ENCODE measurements around the gene HOXA1. TPM values are rescaled to one million over a fixed set of nuclear protein-coding genes. Genes with fewer than 3 reads are reported as not detected.
A peak's percentile ranks its signal among the peaks of the same experiment; 100 is the strongest.

HOXA1 gene
- total RNA-seq, 1 donor from 2014 or later, result 0.40 TPM

- DNase-seq (ENCODE audit: low read depth in 2 of 2), result no peak
Observed at GRCh38 chr7:27132214-27132613, 36.4 kb upstream of the HOXA1 start.

- DNase-seq (ENCODE audit: low read depth in 2 of 2), result no peak
Observed at GRCh38 chr7:27131390-27131819, 35.6 kb upstream of the HOXA1 start.

GRCh38 chr7:27130540-27131389 is 35.0 kb upstream of the HOXA1 start, which contains the start of gene HOXA4:
TSS of gene HOXA4 (minus strand) at chr7:27130757. CDS start at chr7:27130733, 24 bp downstream.
- peak; percentile 95 to 96 for DNase-seq (ENCODE audit: low read depth in 2 of 2)

- DNase-seq (ENCODE audit: low read depth in 2 of 2), result peak; percentile 63 to 68
Observed at GRCh38 chr7:27129729-27130539, 34.1 kb upstream of the HOXA1 start.

- DNase-seq (ENCODE audit: low read depth in 2 of 2), result peak in 1 of 2 donors; percentile 45
Observed at GRCh38 chr7:27128776-27129728, 33.3 kb upstream of the HOXA1 start.

- peak in 1 of 2 donors; percentile 31 for DNase-seq (ENCODE audit: low read depth in 2 of 2)
Observed at GRCh38 chr7:27128034-27128433, 32.2 kb upstream of the HOXA1 start.

- no peak for DNase-seq (ENCODE audit: low read depth in 2 of 2)
Observed at GRCh38 chr7:27126596-27127327, 31.0 kb upstream of the HOXA1 start.

- peak in 1 of 2 donors; percentile 11 for DNase-seq (ENCODE audit: low read depth in 2 of 2)
Observed at GRCh38 chr7:27125986-27126394, 30.2 kb upstream of the HOXA1 start.

- DNase-seq (ENCODE audit: low read depth in 2 of 2), result peak in 1 of 2 donors; percentile 56
Observed at GRCh38 chr7:27124902-27125689, 29.3 kb upstream of the HOXA1 start.

- peak in 1 of 2 donors; percentile 85 for DNase-seq (ENCODE audit: low read depth in 2 of 2)
Observed at GRCh38 chr7:27124096-27124901, 28.5 kb upstream of the HOXA1 start.

- DNase-seq (ENCODE audit: low read depth in 2 of 2), result no peak
Observed at GRCh38 chr7:27123477-27124053, 27.8 kb upstream of the HOXA1 start.

GRCh38 chr7:27123007-27123476 is 27.2 kb upstream of the HOXA1 start:
- DNase-seq (ENCODE audit: low read depth in 2 of 2), result peak in 1 of 2 donors; percentile 46

- DNase-seq (ENCODE audit: low read depth in 2 of 2), result peak in 1 of 2 donors; percentile 56
Observed at GRCh38 chr7:27122077-27122910, 26.5 kb upstream of the HOXA1 start.

- no peak for DNase-seq (ENCODE audit: low read depth in 2 of 2)
Observed at GRCh38 chr7:27121684-27122076, 25.9 kb upstream of the HOXA1 start.

GRCh38 chr7:27119412-27119911 is 23.7 kb upstream of the HOXA1 start:
- peak in 1 of 2 donors; percentile 15 for DNase-seq (ENCODE audit: low read depth in 2 of 2)

GRCh38 chr7:27118580-27118979 is 22.8 kb upstream of the HOXA1 start:
- DNase-seq (ENCODE audit: low read depth in 2 of 2), result peak; percentile 27 to 57

- DNase-seq (ENCODE audit: low read depth in 2 of 2), result peak; percentile 90
Observed at GRCh38 chr7:27117887-27118491, 22.2 kb upstream of the HOXA1 start.

Measured in lung microvascular endothelial cell (primary cell).